Measurements from ENCODE around the gene SFXN1. TPM values are rescaled to one million over a fixed set of nuclear protein-coding genes. Genes with fewer than 3 reads are reported as not detected.

SFXN1 gene
- total and polyA plus RNA-seq, 9 of the 15 experiments (the other 6 are each of a cell fraction or from before 2014, with no cell fraction given), result 31.8 to 261 (median 113) TPM

GRCh38 chr5:175547842-175548241 lies 69.5 kb downstream of the SFXN1 start:
- H3K4me2 ChIP-seq (ENCODE audit: insufficient read depth, low read length), result no peak overlapping the region
- no peak for ATAC-seq
- intact Hi-C loops (cut with micrococcal nuclease), result no loop called here
- H3K4me3 ChIP-seq, result no peak overlapping the region
- H3K79me2 ChIP-seq (ENCODE audit: control insufficient read depth, insufficient read depth, low read length), result no peaks in the 10 kb centered on the region
- peaks cover 22 to 54% of the 10 kb centered on the region in 2 experiments for H3K27me3 ChIP-seq (ENCODE audit: control insufficient read depth in 2 of 2, insufficient read depth in 2 of 2, low read length in 2 of 2)
- ChIA-PET CTCF (ENCODE audit: low intra/inter-chr PET ratio) (no interaction called here), POLR2A (no interaction called here)
- no peak for FAIRE-seq
- H4K20me1 ChIP-seq (replicated peaks; ENCODE audit: control insufficient read depth, insufficient read depth, low read length), result peaks cover 10% of the 10 kb centered on the region; the same call in 1 of the 2 replicates
- H3K9me1 ChIP-seq (ENCODE audit: control insufficient read depth, insufficient read depth, low read length), result peaks cover 1% of the 10 kb centered on the region
- in situ Hi-C loops (cut with MboI), result no loop called here
- BruUV-seq (replicated peaks), result no TSS peak
- H2AFZ ChIP-seq (ENCODE audit: low read depth, low read length), result no peak overlapping the region
- H3K27ac ChIP-seq (ENCODE audit: extremely low read depth, low read depth, low read length), result no peak overlapping the region
- peaks cover 0 to 7% of the 10 kb centered on the region in 2 experiments; a peak in 2 of 5 replicates for H3K4me1 ChIP-seq (replicated peaks in 1 of 2; ENCODE audit: control insufficient read depth in 2 of 2, insufficient read depth in 2 of 2, low read length in 2 of 2)
- TF ChIP-seq NCOR1 (IDR thresholded peaks at IDR 0.05), result no peak
- TF ChIP-seq, protein P1, sequence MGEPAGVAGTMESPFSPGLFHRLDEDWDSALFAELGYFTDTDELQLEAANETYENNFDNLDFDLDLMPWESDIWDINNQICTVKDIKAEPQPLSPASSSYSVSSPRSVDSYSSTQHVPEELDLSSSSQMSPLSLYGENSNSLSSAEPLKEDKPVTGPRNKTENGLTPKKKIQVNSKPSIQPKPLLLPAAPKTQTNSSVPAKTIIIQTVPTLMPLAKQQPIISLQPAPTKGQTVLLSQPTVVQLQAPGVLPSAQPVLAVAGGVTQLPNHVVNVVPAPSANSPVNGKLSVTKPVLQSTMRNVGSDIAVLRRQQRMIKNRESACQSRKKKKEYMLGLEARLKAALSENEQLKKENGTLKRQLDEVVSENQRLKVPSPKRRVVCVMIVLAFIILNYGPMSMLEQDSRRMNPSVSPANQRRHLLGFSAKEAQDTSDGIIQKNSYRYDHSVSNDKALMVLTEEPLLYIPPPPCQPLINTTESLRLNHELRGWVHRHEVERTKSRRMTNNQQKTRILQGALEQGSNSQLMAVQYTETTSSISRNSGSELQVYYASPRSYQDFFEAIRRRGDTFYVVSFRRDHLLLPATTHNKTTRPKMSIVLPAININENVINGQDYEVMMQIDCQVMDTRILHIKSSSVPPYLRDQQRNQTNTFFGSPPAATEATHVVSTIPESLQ (CRISPR knock-in tag; IDR thresholded peaks at IDR 0.05), result no peak
- TF ChIP-seq RFX5 (IDR thresholded peaks at IDR 0.05; ENCODE audit: low read depth, low read length), result no peak
- no peak for TF ChIP-seq MITF (IDR thresholded peaks at IDR 0.05)
- no peak for TF ChIP-seq TCFL5 (CRISPR knock-in tag; conservative IDR thresholded peaks at IDR 0.05)
- no peak for TF ChIP-seq ZNF280A (IDR thresholded peaks at IDR 0.05; ENCODE audit: low read depth, partially characterized antibody)
- TF ChIP-seq SAP30 (IDR thresholded peaks at IDR 0.05; ENCODE audit: borderline replicate concordance, insufficient read depth, low read depth, low read length, poor library complexity, severe bottlenecking), result no peak
- TF ChIP-seq CBX5 (IDR thresholded peaks at IDR 0.05; ENCODE audit: borderline replicate concordance, low read depth), result no peak
- TF ChIP-seq, protein P2, sequence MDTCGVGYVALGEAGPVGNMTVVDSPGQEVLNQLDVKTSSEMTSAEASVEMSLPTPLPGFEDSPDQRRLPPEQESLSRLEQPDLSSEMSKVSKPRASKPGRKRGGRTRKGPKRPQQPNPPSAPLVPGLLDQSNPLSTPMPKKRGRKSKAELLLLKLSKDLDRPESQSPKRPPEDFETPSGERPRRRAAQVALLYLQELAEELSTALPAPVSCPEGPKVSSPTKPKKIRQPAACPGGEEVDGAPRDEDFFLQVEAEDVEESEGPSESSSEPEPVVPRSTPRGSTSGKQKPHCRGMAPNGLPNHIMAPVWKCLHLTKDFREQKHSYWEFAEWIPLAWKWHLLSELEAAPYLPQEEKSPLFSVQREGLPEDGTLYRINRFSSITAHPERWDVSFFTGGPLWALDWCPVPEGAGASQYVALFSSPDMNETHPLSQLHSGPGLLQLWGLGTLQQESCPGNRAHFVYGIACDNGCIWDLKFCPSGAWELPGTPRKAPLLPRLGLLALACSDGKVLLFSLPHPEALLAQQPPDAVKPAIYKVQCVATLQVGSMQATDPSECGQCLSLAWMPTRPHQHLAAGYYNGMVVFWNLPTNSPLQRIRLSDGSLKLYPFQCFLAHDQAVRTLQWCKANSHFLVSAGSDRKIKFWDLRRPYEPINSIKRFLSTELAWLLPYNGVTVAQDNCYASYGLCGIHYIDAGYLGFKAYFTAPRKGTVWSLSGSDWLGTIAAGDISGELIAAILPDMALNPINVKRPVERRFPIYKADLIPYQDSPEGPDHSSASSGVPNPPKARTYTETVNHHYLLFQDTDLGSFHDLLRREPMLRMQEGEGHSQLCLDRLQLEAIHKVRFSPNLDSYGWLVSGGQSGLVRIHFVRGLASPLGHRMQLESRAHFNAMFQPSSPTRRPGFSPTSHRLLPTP (IDR thresholded peaks at IDR 0.05; ENCODE audit: borderline replicate concordance, extremely low read depth, insufficient read length), result no peak
- no peak for TF ChIP-seq MAFG (tag; conservative IDR thresholded peaks at IDR 0.05)
- TF ChIP-seq ZNF121 (CRISPR knock-in tag; conservative IDR thresholded peaks at IDR 0.05), result no peak
- TF ChIP-seq ETV1 (tag; conservative IDR thresholded peaks at IDR 0.05; ENCODE audit: low read depth), result no peak
- TF ChIP-seq RBM39 (optimal IDR thresholded peaks at IDR 0.05; ENCODE audit: low read depth, low read length), result no peak
- no peak for TF ChIP-seq ZBTB7A (IDR thresholded peaks at IDR 0.05; ENCODE audit: borderline replicate concordance, control insufficient read depth, low read depth, low read length)
- no peak for TF ChIP-seq BDP1 (IDR thresholded peaks at IDR 0.05; ENCODE audit: insufficient read depth, insufficient read length)
- no peak for TF ChIP-seq NFXL1 (CRISPR knock-in tag; IDR thresholded peaks at IDR 0.05)
- no peaks in the 10 kb centered on the region for H3K36me3 ChIP-seq (ENCODE audit: control insufficient read depth, insufficient read depth, low read length)
- no peak for DNase-seq (ENCODE audit: extremely low read depth in 1 of 4, low spot score in 3 of 4)
- no peak overlapping the region for H3K9ac ChIP-seq (ENCODE audit: insufficient read depth in 1 of 2, low read depth in 2 of 2, low read length in 2 of 2)
- H3K9me3 ChIP-seq (replicated peaks; ENCODE audit: control insufficient read depth, insufficient read depth, low read depth, low read length), result no peaks in the 10 kb centered on the region

Data from K562 (cell line).